Spinal cord (tissue), 10 donors: ENCODE results near the gene CHM. TPM values are rescaled to one million over a fixed set of nuclear protein-coding genes. Genes with fewer than 3 reads are reported as not detected.
"Not testable (repeated sequence)": the region's sequence is repeated elsewhere in the genome, so short reads cannot be mapped to it uniquely, and the experiment has no call there.

Experiments used
- DNase-seq, 6 donors: peaks; one replicate each; pipeline versions ENCODE4 v3.0.0 to v3.0.0-alpha.2; 2013 to 2015; ENCODE audit warnings: low spot score in 6 of 6, low read depth in 4 of 6
- H3K27ac ChIP-seq: one replicate; pipeline ENCODE4 v1.5.1; 2013; ENCODE audit warnings: low read depth, low read length, control low read depth
- H3K27me3 ChIP-seq: one replicate; pipeline ENCODE4 v1.6.1; 2013; ENCODE audit warnings: low read length; ENCODE audit not compliant: control insufficient read depth, insufficient read depth
- H3K36me3 ChIP-seq: one replicate; pipeline ENCODE4 v1.6.1; 2013; ENCODE audit warnings: low read length; ENCODE audit not compliant: control insufficient read depth, insufficient read depth
- H3K4me1 ChIP-seq: one replicate; pipeline ENCODE4 v1.6.1; 2013; ENCODE audit warnings: low read length; ENCODE audit not compliant: control insufficient read depth, insufficient read depth
- H3K4me3 ChIP-seq: one replicate; pipeline ENCODE4 v1.5.1; 2013; ENCODE audit warnings: low read depth, low read length, control low read depth
- H3K9me3 ChIP-seq: one replicate; pipeline ENCODE4 v1.6.1; 2013; ENCODE audit warnings: low read length; ENCODE audit not compliant: control insufficient read depth, insufficient read depth
- WGBS: methylation state at CpG from one replicate; pipeline ENCODE4 v1.1.5; 2013; ENCODE audit warnings: missing lambda C conversion rate; ENCODE audit not compliant: insufficient coverage; 5-methylcytosine and 5-hydroxymethylcytosine counted together
- polyA plus RNA-seq, 2 donors: library from polyadenylated mRNA; unstranded; fragments of 120-200 nt; gene quantifications; one replicate each; pipeline ENCODE4 v1.2.1, GENCODE V29; 2013; ENCODE audit not compliant: insufficient read length in 2 of 2
- total RNA-seq, 2 donors: library from RNA; depleted of rRNA in 1 of 2; stranded (reverse); fragments of 120-200 nt in 1 of 2; fragments of >200 nt in 1 of 2; gene quantifications; one replicate each; pipeline versions ENCODE4 v1.2.3 to v1.2.4, GENCODE V29; 2013 to 2014
- donor health status: healthy.

Gene CHM
- total and polyA plus RNA-seq, 4 donors = 20.2 to 38.4 (median 22.9) TPM

- Histone ChIP-seq H3K9me3 (no peaks in the 10 kb centered on the region), H3K4me1 (no peaks in the 10 kb centered on the region), H3K27ac (no peak overlapping the region), H3K27me3 (no peaks in the 10 kb centered on the region), H3K36me3 (no peaks in the 10 kb centered on the region), H3K4me3 (no peak overlapping the region)
- no peak for DNase-seq
Measured at GRCh38 chrX:86033385-86033784, 14.0 kb downstream of the CHM start.

- H3K36me3 ChIP-seq = no peaks in the 10 kb centered on the region
- no peak for DNase-seq
- no CpG with 5 or more reads among the region's 2 CpGs for WGBS
- H3K4me1 ChIP-seq = no peaks in the 10 kb centered on the region
- H3K27ac ChIP-seq = no peak overlapping the region
- H3K27me3 ChIP-seq = no peaks in the 10 kb centered on the region
- H3K4me3 ChIP-seq = no peak overlapping the region
- H3K9me3 ChIP-seq = no peaks in the 10 kb centered on the region
Measured at GRCh38 chrX:86028681-86029080, 18.7 kb downstream of the CHM start.

- no peak overlapping the region for H3K4me3 ChIP-seq
- DNase-seq = no peak
- H3K4me1 ChIP-seq = no peaks in the 10 kb centered on the region
- no peak overlapping the region for H3K27ac ChIP-seq
- no peaks in the 10 kb centered on the region for H3K27me3 ChIP-seq
- H3K9me3 ChIP-seq = no peaks in the 10 kb centered on the region
- no peaks in the 10 kb centered on the region for H3K36me3 ChIP-seq
Measured at GRCh38 chrX:86023811-86024210, 23.5 kb downstream of the CHM start.

DNA sequence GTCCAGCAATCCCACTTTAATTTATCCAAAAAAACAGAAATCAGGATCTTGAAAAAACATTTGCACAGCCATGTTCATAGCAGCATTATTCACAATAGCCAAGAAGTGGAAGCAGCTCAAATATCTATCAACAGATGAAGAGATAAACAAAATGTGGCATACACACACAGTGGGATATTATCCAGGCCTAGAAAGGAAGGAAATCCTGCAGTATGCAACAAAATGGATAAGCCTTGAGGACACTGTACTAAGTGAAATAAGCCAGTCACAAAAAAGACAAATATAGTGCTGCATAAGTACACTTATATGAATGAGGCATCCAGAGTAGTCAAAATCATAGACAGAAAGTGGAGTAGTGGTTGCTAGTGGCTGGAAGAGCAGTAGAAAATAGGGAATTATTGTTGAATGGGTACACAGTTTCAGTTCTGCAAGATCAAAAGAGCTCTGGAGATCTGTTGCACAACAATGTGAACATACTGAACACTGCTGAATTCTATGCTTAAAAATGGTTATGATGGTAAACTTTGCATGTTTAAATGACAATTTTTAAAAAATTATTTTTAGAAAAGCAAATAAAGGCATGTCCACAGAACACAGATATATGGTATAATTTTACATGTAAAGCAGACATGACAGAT is 25.6 kb downstream of the CHM start:
- H3K4me3 ChIP-seq = no peak overlapping the region
- no peaks in the 10 kb centered on the region for H3K9me3 ChIP-seq
- H3K36me3 ChIP-seq = no peaks in the 10 kb centered on the region
- H3K27me3 ChIP-seq = no peaks in the 10 kb centered on the region
- no peaks in the 10 kb centered on the region for H3K4me1 ChIP-seq
- no peak overlapping the region for H3K27ac ChIP-seq
- no peak for DNase-seq

DNA sequence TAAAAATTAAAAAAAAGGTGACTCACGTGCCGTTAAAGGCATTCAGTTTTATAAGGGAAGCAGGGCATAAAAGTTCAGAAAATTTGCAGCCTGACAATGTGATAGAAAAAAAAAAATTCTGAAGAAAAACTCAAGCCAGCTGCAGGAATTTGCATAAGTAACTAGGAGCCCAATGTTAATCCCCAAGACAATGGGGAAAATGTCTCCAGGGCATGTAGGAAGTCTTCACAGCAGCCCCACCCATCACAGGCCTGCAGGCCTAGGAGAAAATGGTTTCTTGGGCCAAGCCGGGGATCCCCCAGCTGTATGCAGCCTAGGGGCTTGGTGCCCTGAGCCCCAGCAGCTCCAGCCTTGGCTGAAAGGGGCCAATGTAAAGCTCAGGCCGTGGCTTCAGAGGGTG is 31.2 kb downstream of the CHM start:
- 60% methylated on average over 2 of the region's 4 CpGs for WGBS
- Histone ChIP-seq H3K36me3 (no peaks in the 10 kb centered on the region), H3K27me3 (no peaks in the 10 kb centered on the region), H3K4me1 (no peaks in the 10 kb centered on the region), H3K27ac (no peak overlapping the region), H3K9me3 (no peaks in the 10 kb centered on the region), H3K4me3 (no peak overlapping the region)
- no peak for DNase-seq

GRCh38 chrX:86014959-86015358 is 32.4 kb downstream of the CHM start:
- DNase-seq, H3K36me3 ChIP-seq, H3K9me3 ChIP-seq, H3K4me1 ChIP-seq, H3K27me3 ChIP-seq, H3K27ac ChIP-seq, H3K4me3 ChIP-seq: not testable (repeated sequence)
- 100% methylated on average over 1 of the region's 4 CpGs for WGBS

GRCh38 chrX:86014421-86014820 is 32.9 kb downstream of the CHM start:
- Histone ChIP-seq H3K4me1 (no peaks in the 10 kb centered on the region), H3K4me3 (no peak overlapping the region), H3K9me3 (no peaks in the 10 kb centered on the region), H3K36me3 (no peaks in the 10 kb centered on the region), H3K27ac (no peak overlapping the region), H3K27me3 (no peaks in the 10 kb centered on the region)
- no peak for DNase-seq
- WGBS = 49% methylated on average over 3 of the region's 5 CpGs

DNA sequence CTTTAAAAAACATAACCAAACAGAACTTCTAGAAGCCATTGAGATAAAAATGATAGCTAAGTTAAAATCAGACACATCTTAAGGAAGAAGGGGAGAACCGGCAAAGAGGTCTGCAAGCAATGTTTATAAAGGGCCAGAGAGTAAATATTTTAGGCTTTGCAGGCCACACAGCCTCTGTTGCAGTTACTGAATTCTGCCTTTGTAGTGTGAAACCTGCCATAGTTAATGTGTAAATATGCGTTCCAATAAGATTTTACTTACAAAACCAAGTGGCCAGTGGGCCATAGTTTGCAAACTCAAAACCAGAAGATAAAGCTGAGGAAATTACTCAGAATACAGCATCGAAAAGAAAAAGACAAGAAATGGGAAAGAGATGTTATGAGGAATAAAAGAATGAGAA is 33.6 kb downstream of the CHM start:
- no peaks in the 10 kb centered on the region for H3K36me3 ChIP-seq
- H3K9me3 ChIP-seq = no peaks in the 10 kb centered on the region
- no peak for DNase-seq
- no peaks in the 10 kb centered on the region for H3K27me3 ChIP-seq
- 90% methylated on average over 1 of the region's 3 CpGs for WGBS
- no peak overlapping the region for H3K4me3 ChIP-seq
- H3K27ac ChIP-seq = no peak overlapping the region
- no peaks in the 10 kb centered on the region for H3K4me1 ChIP-seq

GRCh38 chrX:86012188-86012587 is 35.2 kb downstream of the CHM start:
- Histone ChIP-seq H3K4me1 (no peaks in the 10 kb centered on the region), H3K4me3 (no peak overlapping the region), H3K9me3 (no peaks in the 10 kb centered on the region), H3K36me3 (no peaks in the 10 kb centered on the region), H3K27me3 (no peaks in the 10 kb centered on the region), H3K27ac (no peak overlapping the region)
- WGBS = no CpG with 5 or more reads among the region's 1 CpG
- DNase-seq = no peak

GRCh38 chrX:86009803-86010202 is 37.6 kb downstream of the CHM start:
- no CpG with 5 or more reads among the region's 1 CpG for whole genome bisulfite sequencing
- H3K9me3 ChIP-seq, H3K27ac ChIP-seq: not testable (repeated sequence)

More at GRCh38 chrX:86009803-86010202, 37.6 kb downstream of the CHM start:
- H3K36me3 ChIP-seq, H3K4me3 ChIP-seq, DNase-seq, H3K4me1 ChIP-seq, H3K27me3 ChIP-seq: not testable (repeated sequence)
